Thyroid gland (tissue), 4 donors: ENCODE data around the gene SEL1L3. TPM values are rescaled to one million over a fixed set of nuclear protein-coding genes. Genes with fewer than 3 reads are reported as not detected.

Experiments
- DNase-seq, 2 donors: peaks; one replicate each; pipeline ENCODE4 v3.0.0-alpha.2; 2019
- H3K27ac ChIP-seq, 3 donors: fragments of 200-600 bp; sonication (generic); 1 replicate in 2 of 3; 2 replicates in 1 of 3; pipeline ENCODE4 v1.5.1; 2016 to 2019; ENCODE audit warnings: mild to moderate bottlenecking in 1 of 3, moderate library complexity in 1 of 3
- H3K27me3 ChIP-seq: fragments of 200-600 bp; sonication (generic); one replicate; pipeline ENCODE4 v1.5.1; 2019
- H3K36me3 ChIP-seq, 2 donors: fragments of 200-600 bp; sonication (generic); one replicate each; pipeline ENCODE4 v1.5.1; 2016 to 2019
- H3K4me1 ChIP-seq, 2 donors: fragments of 200-600 bp; sonication (generic); one replicate each; pipeline ENCODE4 v1.5.1; 2017 to 2019
- H3K4me3 ChIP-seq, 3 donors: fragments of 200-600 bp; sonication (generic); replicated peaks in 1 of 3; 1 replicate in 2 of 3; 2 replicates in 1 of 3; pipeline ENCODE4 v1.5.1; 2016; ENCODE audit warnings: mild to moderate bottlenecking in 1 of 3
- H3K9me3 ChIP-seq: fragments of 200-600 bp; sonication (generic); one replicate; pipeline ENCODE4 v1.5.1; 2017
- POLR2A ChIP-seq, 2 donors: fragments of 450-650 bp; IDR thresholded peaks; one replicate each; pipeline ENCODE4 v1.6.1; 2017; ENCODE audit warnings: antibody characterized with exemption in 2 of 2, mild to moderate bottlenecking in 2 of 2, moderate library complexity in 1 of 2
- WGBS, 2 donors: methylation state at CpG; one replicate each; pipeline ENCODE4 v1.1.5; 2017; 5-methylcytosine and 5-hydroxymethylcytosine counted together
- intact Hi-C: fragments of 100-400 bp; cut with DNase I; formaldehyde crosslinking; loops from one replicate; pipeline ENCODE4 v1.15.1; 2023
- total RNA-seq, 4 donors: library from RNA; depleted of rRNA; stranded (reverse); fragments of >200 nt; gene quantifications; one replicate each; pipeline ENCODE4 v1.2.3, GENCODE V29; 2016
- TF ChIP-seq, protein P1 (sequence below), 6 experiments: fragments of 200-600 bp in 3 of 6; fragments of 450-650 bp in 3 of 6; sonication (generic) in 3 of 6; IDR thresholded peaks; one replicate each; pipeline ENCODE4 v1.5.1; 2016 to 2019; ENCODE audit warnings: antibody characterized with exemption in 6 of 6, mild to moderate bottlenecking in 2 of 6, inconsistent platforms in 1 of 6, moderate library complexity in 1 of 6

The SEL1L3 gene
- total RNA-seq, 4 donors from 2014 or later: 18.5 to 81.4 (median 32.4) TPM

DNA sequence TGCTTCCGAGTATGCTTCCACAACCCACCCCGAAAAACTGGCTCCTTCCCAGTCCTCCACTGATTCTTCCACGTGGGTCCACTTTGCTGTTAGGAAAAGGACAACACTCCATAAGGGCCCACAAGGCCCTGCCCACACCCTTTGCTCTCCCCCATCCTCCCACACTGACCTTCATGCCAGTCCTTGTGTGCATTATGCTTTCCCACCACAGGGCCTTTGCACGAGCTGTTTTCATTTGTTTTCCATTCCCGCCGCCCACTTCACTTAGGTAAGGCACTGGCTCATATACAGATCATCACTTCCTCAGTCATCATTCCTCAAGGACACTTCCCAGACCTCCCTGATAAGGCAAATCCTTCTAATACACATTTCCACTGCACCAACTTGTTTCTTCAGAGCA lies 16.8 kb upstream of the SEL1L3 start:
- WGBS, 2 donors: 94 to 97% methylated on average over 6 of the region's 6 CpGs
- Histone ChIP-seq H3K9me3 (no peaks in the 10 kb centered on the region), H3K27me3 (no peaks in the 10 kb centered on the region), H3K4me1 (no peaks in the 10 kb centered on the region), H3K36me3 (no peaks in the 10 kb centered on the region), H3K4me3 (no peak overlapping the region), H3K27ac (no peak overlapping the region)
- TF ChIP-seq, protein P1, sequence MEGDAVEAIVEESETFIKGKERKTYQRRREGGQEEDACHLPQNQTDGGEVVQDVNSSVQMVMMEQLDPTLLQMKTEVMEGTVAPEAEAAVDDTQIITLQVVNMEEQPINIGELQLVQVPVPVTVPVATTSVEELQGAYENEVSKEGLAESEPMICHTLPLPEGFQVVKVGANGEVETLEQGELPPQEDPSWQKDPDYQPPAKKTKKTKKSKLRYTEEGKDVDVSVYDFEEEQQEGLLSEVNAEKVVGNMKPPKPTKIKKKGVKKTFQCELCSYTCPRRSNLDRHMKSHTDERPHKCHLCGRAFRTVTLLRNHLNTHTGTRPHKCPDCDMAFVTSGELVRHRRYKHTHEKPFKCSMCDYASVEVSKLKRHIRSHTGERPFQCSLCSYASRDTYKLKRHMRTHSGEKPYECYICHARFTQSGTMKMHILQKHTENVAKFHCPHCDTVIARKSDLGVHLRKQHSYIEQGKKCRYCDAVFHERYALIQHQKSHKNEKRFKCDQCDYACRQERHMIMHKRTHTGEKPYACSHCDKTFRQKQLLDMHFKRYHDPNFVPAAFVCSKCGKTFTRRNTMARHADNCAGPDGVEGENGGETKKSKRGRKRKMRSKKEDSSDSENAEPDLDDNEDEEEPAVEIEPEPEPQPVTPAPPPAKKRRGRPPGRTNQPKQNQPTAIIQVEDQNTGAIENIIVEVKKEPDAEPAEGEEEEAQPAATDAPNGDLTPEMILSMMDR (IDR thresholded peaks at IDR 0.05): no peak
- no peak for TF ChIP-seq POLR2A (IDR thresholded peaks at IDR 0.05)
- DNase-seq: no peak
- intact Hi-C loops: no loop called here

GRCh38 chr4:25879091-25879584 lies 16.4 kb upstream of the SEL1L3 start:
- no peaks in the 10 kb centered on the region for H3K36me3 ChIP-seq
- no peaks in the 10 kb centered on the region for H3K4me1 ChIP-seq
- H3K27ac ChIP-seq: no peak overlapping the region
- no peaks in the 10 kb centered on the region for H3K9me3 ChIP-seq
- TF ChIP-seq, protein P1 (IDR thresholded peaks at IDR 0.05): no peak
- TF ChIP-seq POLR2A (IDR thresholded peaks at IDR 0.05): no peak
- no peak overlapping the region for H3K4me3 ChIP-seq
- DNase-seq: no peak
- H3K27me3 ChIP-seq: no peaks in the 10 kb centered on the region
- intact Hi-C loops: no loop called here
- 80 to 83% methylated on average over 9 of the region's 9 CpGs for WGBS, 2 donors

DNA sequence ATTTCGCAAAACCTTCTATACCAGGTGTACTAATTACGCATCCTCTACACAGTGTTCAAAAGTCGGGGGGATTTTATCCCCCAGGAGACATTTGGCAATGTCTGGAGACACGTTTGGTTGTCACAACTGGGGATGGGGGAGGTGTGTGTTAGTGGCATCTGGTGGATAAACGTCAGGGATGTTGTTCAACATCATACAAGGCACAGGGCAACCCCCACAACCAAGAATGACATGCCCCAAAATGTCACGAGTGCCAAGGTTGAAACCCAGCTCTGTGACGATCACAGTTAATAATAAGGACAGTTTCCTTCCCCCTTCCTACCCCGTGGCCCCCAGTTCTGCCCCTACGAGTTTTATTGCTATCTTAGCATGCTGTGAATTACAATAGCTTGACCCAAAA lies 15.9 kb upstream of the SEL1L3 start:
- Histone ChIP-seq H3K9me3 (no peaks in the 10 kb centered on the region), H3K4me1 (no peaks in the 10 kb centered on the region), H3K4me3 (no peak overlapping the region), H3K27me3 (no peaks in the 10 kb centered on the region), H3K27ac (no peak overlapping the region), H3K36me3 (no peaks in the 10 kb centered on the region)
- intact Hi-C loops: no loop called here
- WGBS, 2 donors: 63 to 71% methylated on average over 9 of the region's 9 CpGs
- no peak for TF ChIP-seq POLR2A (IDR thresholded peaks at IDR 0.05)
- TF ChIP-seq, protein P1 (IDR thresholded peaks at IDR 0.05): no peak
- DNase-seq: no peak

DNA sequence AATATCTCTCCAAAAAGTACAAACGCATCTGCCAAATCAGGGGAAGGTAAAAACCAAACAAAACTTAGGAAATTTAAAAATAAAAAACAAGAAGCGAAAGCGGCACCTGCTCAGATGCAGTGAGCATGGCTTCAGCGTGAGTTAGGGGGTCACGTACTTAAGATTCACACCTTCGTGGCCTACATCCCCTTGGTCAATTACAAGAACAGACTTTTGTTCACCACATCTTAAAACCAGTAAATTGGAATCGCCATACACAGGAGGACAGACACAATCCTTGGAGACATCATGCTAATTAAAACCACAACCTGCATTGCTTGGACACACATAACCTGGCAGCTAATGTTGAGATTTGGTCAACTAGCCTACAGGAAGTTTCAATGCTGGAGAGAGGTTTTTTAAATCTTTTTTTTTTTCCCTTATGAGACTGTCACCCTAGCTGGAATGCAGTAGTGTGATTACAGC lies 12.5 kb upstream of the SEL1L3 start:
- Histone ChIP-seq H3K4me1 (no peaks in the 10 kb centered on the region), H3K4me3 (no peak overlapping the region), H3K36me3 (no peaks in the 10 kb centered on the region), H3K27ac (no peak overlapping the region), H3K27me3 (no peaks in the 10 kb centered on the region), H3K9me3 (no peaks in the 10 kb centered on the region)
- no peak for TF ChIP-seq POLR2A (IDR thresholded peaks at IDR 0.05)
- TF ChIP-seq, protein P1 (IDR thresholded peaks at IDR 0.05): no peak
- intact Hi-C loops: no loop called here
- WGBS, 2 donors: 87 to 92% methylated on average over 7 of the region's 7 CpGs
- no peak for DNase-seq

DNA sequence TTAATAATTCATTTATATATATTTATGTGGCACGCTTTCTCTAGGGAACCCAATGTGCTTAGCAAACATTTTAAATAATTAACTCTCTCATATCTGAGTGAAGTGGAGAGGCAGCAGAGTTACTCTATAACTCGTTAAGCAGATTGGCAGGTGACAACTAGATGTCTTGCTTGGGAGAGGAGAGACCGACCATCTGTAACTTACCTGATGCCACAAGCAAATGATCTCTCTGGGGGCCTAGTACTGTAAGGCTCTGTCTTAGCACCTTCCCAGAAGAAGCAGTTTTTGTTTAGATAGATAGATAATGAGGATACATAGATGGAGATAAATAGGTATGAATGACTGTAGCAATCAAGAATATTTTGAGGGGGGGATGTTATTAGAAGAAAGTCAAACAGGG lies 11.9 kb upstream of the SEL1L3 start:
- H3K27me3 ChIP-seq: no peaks in the 10 kb centered on the region
- intact Hi-C loops: no loop called here
- H3K27ac ChIP-seq: no peak overlapping the region
- TF ChIP-seq POLR2A (IDR thresholded peaks at IDR 0.05): no peak
- WGBS, 2 donors: 87 to 94% methylated on average over 3 of the region's 3 CpGs
- no peak for DNase-seq
- no peaks in the 10 kb centered on the region for H3K9me3 ChIP-seq
- no peaks in the 10 kb centered on the region for H3K4me1 ChIP-seq
- no peaks in the 10 kb centered on the region for H3K36me3 ChIP-seq
- H3K4me3 ChIP-seq: no peak overlapping the region
